Spleen (tissue), 7 donors: ENCODE results near the gene ANKRD27.

Source experiments
- CTCF ChIP-seq, 11 experiments: fragments of 200-600 bp in 7 of 11; fragments of 450-650 bp in 4 of 11; sonication (generic) in 4 of 11; IDR thresholded peaks in 8 of 11; conservative IDR thresholded peaks in 3 of 11; 1 replicate in 7 of 11; 2 replicates in 4 of 11; pipeline versions ENCODE4 v1.4.0 to v1.8.0; 2016 to 2021; ENCODE audit warnings: antibody characterized with exemption in 11 of 11, inconsistent platforms in 4 of 11, mild to moderate bottlenecking in 1 of 11
- POLR2AphosphoS5 ChIP-seq, 3 donors: sonication (generic); formaldehyde crosslinking; IDR thresholded peaks; one replicate each; pipeline ENCODE4 v1.5.1; 2017; ENCODE audit warnings: antibody characterized with exemption in 3 of 3
- donor health status: DM: no; HTN: no; CAD: no; lungs with moderate emphysema.
- donor health status: DM: no; HTN: no; CAD: no.
- donor health status: DM: no; HTN: no; CAD: no.

- no peak for TF ChIP-seq CTCF (IDR thresholded peaks at IDR 0.05 in 8 of 11, conservative IDR thresholded peaks at IDR 0.05 in 3 of 11)
- peak; percentile 22 to 61 (median 53) for TF ChIP-seq POLR2AphosphoS5 (IDR thresholded peaks at IDR 0.05)
Measured at GRCh38 chr19:32691952-32692726, 17.2 kb upstream of the ANKRD27 start.
